Measurements from ENCODE around the gene MZT2B. TPM values are rescaled to one million over a fixed set of nuclear protein-coding genes. Genes with fewer than 3 reads are reported as not detected.
"Not testable (repeated sequence)": the region's sequence is repeated elsewhere in the genome, so short reads cannot be mapped to it uniquely, and the experiment has no call there.

MZT2B gene
- total RNA-seq, 2 donors from 2014 or later: 179 to 231 TPM

DNA sequence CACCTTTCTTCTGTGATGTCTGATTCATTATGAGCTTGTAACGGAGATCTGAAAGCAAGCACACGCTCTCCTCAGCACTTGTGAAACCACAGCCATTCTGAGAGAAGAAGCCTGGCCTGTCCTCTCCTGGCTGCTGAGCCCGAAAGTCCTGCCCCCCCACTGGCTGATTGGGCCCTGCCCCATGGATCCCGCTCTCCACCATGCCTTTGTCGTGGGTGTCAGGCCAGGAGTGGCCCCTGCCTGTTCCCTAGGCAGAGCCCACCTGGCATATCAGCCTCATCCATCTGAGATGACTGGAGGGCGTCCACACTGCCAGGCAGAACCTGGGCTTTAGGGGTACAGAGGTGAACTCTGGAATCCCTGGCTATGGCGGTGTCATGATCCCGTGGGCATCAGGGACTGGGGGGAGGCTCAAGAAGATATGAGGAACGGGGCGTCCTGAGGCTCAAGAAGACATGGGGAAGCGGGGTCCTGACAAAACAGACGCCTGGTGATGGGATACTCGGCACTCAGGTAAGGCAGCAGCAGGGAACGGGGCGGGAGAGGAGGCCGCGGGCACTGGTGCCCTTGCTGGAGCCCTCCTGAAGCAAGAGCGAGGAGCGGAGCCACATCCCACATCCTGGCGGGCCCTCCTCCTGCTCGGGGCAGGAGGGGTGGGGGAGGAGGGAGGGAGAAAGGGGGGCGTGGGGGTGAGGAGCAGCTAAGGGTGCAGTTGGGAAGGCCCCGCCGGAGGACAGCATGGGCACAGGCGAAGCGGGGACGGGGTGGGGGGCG, 38.6 kb upstream of the MZT2B start:
- Mint-ChIP-seq H3K27ac (peak overlapping the region in 1 of 2 donors; percentile 77), H3K4me3 (peak overlapping the region; percentile 66), H3K27me3 (peaks cover 8 to 15% of the 10 kb centered on the region in 2 donors), H3K4me1 (ENCODE audit: low read depth in 2 of 2) (peaks cover 9 to 10% of the 10 kb centered on the region in 2 donors)
- H3K9me3 Mint-ChIP-seq; H3K36me3 Mint-ChIP-seq; DNase-seq (ENCODE audit: low spot score): not testable (repeated sequence)
- ATAC-seq: peak; percentile 44 to 64

- peak within 1 kb of the TSS; percentile 73 for H3K4me3 Mint-ChIP-seq
- peak; percentile 84 to 88 for ATAC-seq
- H3K36me3 Mint-ChIP-seq, H3K27ac Mint-ChIP-seq, H3K9me3 Mint-ChIP-seq: not testable (repeated sequence)
- H3K27me3 Mint-ChIP-seq: peaks cover 8 to 17% of the 10 kb centered on the region in 2 donors
- peak; percentile 75 for DNase-seq (ENCODE audit: low spot score)
- H3K4me1 Mint-ChIP-seq (ENCODE audit: low read depth in 2 of 2): peaks cover 9 to 13% of the 10 kb centered on the region in 2 donors
These were observed 37.1 kb upstream of the MZT2B start, which contains the start of gene CCDC74B for GRCh38 chr2:130145006-130145414. TSS of gene CCDC74B (minus strand) at chr2:130145112. CDS start at chr2:130144996, 116 bp downstream.

GRCh38 chr2:130148515-130148914, 33.5 kb upstream of the MZT2B start:
- not testable (repeated sequence) for ATAC-seq; H3K27me3 Mint-ChIP-seq; DNase-seq (ENCODE audit: low spot score); H3K4me3 Mint-ChIP-seq; H3K9me3 Mint-ChIP-seq; H3K27ac Mint-ChIP-seq; H3K4me1 Mint-ChIP-seq (ENCODE audit: low read depth in 2 of 2); H3K36me3 Mint-ChIP-seq

DNA sequence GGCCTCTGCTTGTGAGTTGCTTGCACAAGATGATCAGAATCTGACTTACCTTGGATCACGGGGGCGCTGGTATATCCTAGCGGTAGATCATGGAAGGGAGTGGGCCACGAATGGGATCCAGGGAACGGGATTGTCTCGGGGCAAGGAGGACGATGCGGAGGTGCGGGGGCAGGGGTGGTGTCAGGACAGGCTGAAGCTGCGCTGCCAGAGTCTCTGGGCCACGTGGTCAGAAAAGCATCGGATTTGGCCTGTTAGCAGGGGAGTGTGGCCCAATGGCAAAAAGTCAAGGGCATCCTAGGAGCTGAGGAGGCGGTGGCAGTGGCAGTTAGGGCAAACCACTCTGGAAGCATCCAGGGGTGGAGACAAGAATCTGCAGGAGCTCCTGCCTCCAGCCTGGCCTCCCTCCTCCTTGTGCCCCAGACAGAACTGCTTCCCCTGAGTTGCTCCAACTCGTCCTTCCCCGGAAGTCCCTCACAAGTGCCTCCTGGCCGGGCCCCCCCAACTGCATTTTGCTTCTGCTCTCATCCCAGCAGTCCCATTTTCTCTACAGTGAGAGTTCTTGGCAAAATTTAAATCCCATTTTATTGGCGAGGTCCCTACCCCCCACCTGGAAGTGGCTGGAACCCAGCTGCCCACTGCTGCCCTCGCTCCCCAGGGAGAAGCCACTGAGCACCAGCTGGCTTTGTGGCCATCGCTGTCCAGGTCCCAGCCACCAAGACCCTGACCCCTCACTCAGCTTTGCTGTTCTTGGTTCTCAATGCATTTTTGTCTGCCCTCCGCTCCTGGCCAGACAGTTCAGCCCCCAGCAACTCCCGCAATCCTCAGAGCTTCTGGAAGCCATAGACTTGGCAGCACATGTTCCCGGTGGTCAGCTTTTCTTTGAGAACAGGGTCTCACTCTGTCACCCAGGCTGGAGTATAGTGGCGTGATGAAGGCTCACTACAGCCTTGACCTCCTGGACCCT, 31.6 kb upstream of the MZT2B start:
- H3K4me1 Mint-ChIP-seq (ENCODE audit: low read depth in 2 of 2): peaks cover 0 to 3% of the 10 kb centered on the region in 2 donors
- H3K36me3 Mint-ChIP-seq: no peaks in the 10 kb centered on the region
- H3K27me3 Mint-ChIP-seq: peaks cover 8 to 10% of the 10 kb centered on the region in 2 donors
- no peak overlapping the region for H3K27ac Mint-ChIP-seq
- DNase-seq (ENCODE audit: low spot score) (no peak), ATAC-seq (no peak)
- no peaks in the 10 kb centered on the region for H3K9me3 Mint-ChIP-seq
- H3K4me3 Mint-ChIP-seq: no peak overlapping the region

GRCh38 chr2:130151145-130151512, 30.9 kb upstream of the MZT2B start:
- not testable (repeated sequence) for DNase-seq (ENCODE audit: low spot score); H3K9me3 Mint-ChIP-seq; H3K36me3 Mint-ChIP-seq; ATAC-seq; H3K4me1 Mint-ChIP-seq (ENCODE audit: low read depth in 2 of 2); H3K27me3 Mint-ChIP-seq; H3K4me3 Mint-ChIP-seq; H3K27ac Mint-ChIP-seq

DNA sequence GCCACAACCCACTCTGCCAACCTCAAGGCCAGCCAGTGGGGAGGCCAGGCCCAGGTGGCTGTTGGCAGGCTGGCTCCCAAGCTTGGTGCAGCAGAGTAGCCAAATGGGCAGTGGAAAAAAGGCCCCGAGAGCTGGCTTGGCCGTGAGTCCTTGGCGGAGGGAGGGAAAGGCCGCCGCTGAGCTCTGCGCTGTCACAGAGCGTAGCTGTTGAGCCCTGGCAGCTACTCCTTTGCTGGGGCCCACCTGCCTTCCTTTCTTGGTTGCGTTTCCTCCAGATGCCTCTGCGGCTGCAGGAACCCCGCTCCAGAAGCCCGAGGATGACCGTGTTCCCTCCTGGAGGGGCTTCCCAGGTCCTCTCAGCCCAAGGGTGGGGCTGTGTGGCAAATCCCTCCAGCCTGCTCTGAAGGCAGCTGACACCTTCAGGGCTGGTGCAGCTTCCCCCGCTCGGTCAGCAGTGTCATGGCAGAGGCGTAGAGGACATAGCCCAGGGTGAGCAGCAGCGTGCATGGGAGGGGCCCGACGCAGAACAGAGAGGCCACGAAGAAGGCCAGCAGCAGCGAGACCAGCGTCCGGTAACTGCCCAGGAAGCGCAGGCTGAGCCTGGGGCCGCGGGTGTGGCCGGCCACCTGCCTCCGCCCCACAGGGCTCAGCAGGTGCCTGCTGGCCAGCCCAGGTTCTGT, 29.8 kb upstream of the MZT2B start:
- not testable (repeated sequence) for DNase-seq (ENCODE audit: low spot score); H3K4me1 Mint-ChIP-seq (ENCODE audit: low read depth in 2 of 2); ATAC-seq; H3K27ac Mint-ChIP-seq; H3K36me3 Mint-ChIP-seq; H3K27me3 Mint-ChIP-seq; H3K4me3 Mint-ChIP-seq; H3K9me3 Mint-ChIP-seq

DNA sequence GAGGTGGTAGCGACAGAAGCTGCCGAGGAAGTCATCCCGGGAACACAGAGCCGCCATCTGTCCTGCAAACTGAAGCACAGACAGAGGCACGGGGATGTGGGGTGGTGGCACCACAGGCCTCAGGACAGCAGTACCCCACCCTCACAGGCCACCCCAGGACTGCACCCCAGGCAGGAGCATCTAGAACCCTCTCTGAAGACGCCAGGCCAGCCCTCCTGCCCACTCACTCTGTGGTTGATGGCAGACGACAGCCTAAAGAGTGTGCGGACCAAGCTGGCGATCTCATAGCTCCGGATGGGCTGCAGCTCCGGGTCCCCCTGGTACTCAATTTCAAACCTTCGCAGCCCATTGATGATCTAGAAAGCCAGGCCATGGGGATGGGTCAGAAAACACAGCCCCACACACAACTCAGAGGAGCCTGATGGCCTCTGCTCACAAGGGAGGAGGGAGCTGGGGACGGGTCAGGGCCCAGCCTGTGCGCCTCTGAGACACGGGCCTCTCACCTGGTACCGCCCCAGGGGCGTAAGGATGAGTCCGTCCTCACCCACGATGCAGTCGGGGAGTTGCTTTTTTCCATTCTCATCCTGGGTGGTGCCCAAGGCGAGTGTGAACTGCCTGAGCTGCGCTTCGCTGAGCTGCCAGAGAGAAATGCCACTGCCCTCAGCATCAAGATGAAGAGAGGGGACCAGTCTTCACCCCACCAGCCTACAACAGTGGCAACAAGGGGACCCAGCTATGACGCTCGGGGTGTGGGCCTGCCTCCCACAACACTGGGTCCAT, 29.1 kb upstream of the MZT2B start:
- Mint-ChIP-seq H3K4me1 (ENCODE audit: low read depth in 2 of 2) (peaks cover 4 to 8% of the 10 kb centered on the region in 2 donors), H3K27ac (no peak overlapping the region), H3K9me3 (no peaks in the 10 kb centered on the region), H3K4me3 (no peak overlapping the region), H3K27me3 (peaks cover 0 to 2% of the 10 kb centered on the region in 2 donors), H3K36me3 (no peaks in the 10 kb centered on the region)
- no peak for DNase-seq (ENCODE audit: low spot score)
- ATAC-seq: no peak

- ATAC-seq; H3K9me3 Mint-ChIP-seq; H3K36me3 Mint-ChIP-seq; H3K27me3 Mint-ChIP-seq; H3K4me3 Mint-ChIP-seq; H3K4me1 Mint-ChIP-seq (ENCODE audit: low read depth in 2 of 2); DNase-seq (ENCODE audit: low spot score); H3K27ac Mint-ChIP-seq: not testable (repeated sequence)
These were observed 28.2 kb upstream of the MZT2B start for GRCh38 chr2:130153721-130154422.

- not testable (repeated sequence) for H3K4me3 Mint-ChIP-seq; H3K4me1 Mint-ChIP-seq (ENCODE audit: low read depth in 2 of 2); ATAC-seq
These were observed 27.7 kb upstream of the MZT2B start for GRCh38 chr2:130154423-130154770.

GRCh38 chr2:130154773-130155765, 27.0 kb upstream of the MZT2B start:
- DNase-seq (ENCODE audit: low spot score): no peak
- H3K4me3 Mint-ChIP-seq: no peak overlapping the region
- ATAC-seq: no peak
- H3K9me3 Mint-ChIP-seq: no peaks in the 10 kb centered on the region
- H3K27me3 Mint-ChIP-seq: no peaks in the 10 kb centered on the region
- peak overlapping the region in 1 of 2 donors; percentile 73 for H3K27ac Mint-ChIP-seq
- no peaks in the 10 kb centered on the region for H3K36me3 Mint-ChIP-seq
- H3K4me1 Mint-ChIP-seq (ENCODE audit: low read depth in 2 of 2): peaks cover 9 to 11% of the 10 kb centered on the region in 2 donors

More at GRCh38 chr2:130154423-130154770, 27.7 kb upstream of the MZT2B start:
- H3K27ac Mint-ChIP-seq; H3K36me3 Mint-ChIP-seq; DNase-seq (ENCODE audit: low spot score); H3K9me3 Mint-ChIP-seq; H3K27me3 Mint-ChIP-seq: not testable (repeated sequence)

- not testable (repeated sequence) for H3K4me3 Mint-ChIP-seq; H3K36me3 Mint-ChIP-seq; H3K27me3 Mint-ChIP-seq; DNase-seq (ENCODE audit: low spot score); H3K27ac Mint-ChIP-seq; H3K9me3 Mint-ChIP-seq; ATAC-seq
- H3K4me1 Mint-ChIP-seq (ENCODE audit: low read depth in 2 of 2): peaks cover 9 to 14% of the 10 kb centered on the region in 2 donors
These were observed 26.0 kb upstream of the MZT2B start for GRCh38 chr2:130155956-130156623.

Measured in natural killer cell treated with Interleukin-12 subunit alpha and Interleukin-12 subunit beta and Interleukin-15 and Interleukin-18, amount 100 ng/mL, for 72 hours (primary cell).